ENCODE results near the gene CCND2.
"Not testable (repeated sequence)": the region's sequence is repeated elsewhere in the genome, so short reads cannot be mapped to it uniquely, and the experiment has no call there.

The CCND2 gene

DNA sequence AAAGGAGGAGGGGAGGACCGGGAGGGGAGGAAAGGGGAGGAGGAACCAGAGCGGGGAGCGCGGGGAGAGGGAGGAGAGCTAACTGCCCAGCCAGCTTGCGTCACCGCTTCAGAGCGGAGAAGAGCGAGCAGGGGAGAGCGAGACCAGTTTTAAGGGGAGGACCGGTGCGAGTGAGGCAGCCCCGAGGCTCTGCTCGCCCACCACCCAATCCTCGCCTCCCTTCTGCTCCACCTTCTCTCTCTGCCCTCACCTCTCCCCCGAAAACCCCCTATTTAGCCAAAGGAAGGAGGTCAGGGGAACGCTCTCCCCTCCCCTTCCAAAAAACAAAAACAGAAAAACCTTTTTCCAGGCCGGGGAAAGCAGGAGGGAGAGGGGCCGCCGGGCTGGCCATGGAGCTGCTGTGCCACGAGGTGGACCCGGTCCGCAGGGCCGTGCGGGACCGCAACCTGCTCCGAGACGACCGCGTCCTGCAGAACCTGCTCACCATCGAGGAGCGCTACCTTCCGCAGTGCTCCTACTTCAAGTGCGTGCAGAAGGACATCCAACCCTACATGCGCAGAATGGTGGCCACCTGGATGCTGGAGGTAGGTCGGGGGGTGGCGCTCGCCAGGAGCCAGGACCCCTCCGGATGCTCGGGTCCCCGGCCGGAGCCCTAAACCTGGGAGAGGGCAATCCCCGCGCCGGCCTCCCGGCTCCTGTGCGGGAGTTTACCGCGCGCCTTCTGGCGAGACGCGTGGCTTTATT is at the start of gene CCND2:
Gene CCND2, plus strand, starts transcription at position 111 of the 744 bp plus-strand sequence. Its CDS starts 279 bp downstream, at position 390.
- DNase-seq = no peak

DNA sequence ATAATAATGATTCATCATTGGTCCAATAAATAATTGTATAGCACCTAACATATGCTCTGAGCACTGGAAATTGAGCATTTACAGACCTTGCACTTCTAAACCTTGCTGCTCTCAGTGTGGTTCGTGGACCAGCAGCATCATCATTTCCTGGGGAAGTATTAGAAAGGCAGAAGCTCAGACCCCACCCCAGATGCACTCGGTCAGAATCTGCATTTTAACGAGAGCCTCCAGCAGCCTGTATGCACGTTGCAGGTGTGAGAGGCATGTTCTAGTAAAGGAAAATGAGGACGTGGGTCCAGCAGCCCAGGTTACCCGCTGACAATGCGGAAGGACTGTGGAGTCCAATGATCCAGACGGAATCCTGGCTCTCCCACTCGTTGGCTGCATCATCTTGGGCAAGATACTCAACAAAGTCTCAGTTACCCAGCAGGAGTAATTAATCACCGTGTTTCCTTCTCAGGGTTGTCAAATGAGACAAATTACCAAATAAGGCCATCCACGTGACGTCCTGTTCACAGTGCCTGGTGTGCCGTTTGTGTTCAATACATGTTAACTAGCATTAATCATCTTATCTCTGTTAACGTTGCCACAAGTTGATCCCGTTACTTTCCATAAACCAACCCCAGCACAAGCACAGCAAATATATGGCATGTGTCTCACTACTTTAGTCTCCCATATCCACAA is 49.2 kb upstream of the CCND2 start:
- DNase-seq = no peak

DNA sequence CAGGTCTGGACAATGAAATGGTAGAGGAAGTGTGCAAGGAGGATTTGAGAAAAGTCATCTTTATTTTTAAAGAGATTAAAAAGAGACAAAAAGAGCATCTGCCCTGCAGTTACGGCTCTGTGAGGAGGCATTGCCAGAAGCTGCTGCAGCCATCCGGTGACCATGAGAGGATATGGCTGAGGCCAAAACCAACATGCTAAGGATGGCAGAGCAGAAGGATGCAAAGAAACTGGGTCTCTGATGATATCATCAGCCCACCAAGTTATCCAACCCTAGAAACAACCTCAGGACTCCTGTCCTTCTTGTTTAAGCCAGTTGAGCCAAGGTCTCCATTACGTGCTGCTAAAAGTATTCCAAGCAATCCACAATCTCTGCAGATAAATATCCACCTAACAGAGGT is 48.0 kb upstream of the CCND2 start:
- no peak for DNase-seq

- no peak for DNase-seq
Observed at GRCh38 chr12:4227046-4227445, 46.5 kb upstream of the CCND2 start.

- no peak for DNase-seq
Observed at GRCh38 chr12:4228122-4228580, 45.4 kb upstream of the CCND2 start.

DNA sequence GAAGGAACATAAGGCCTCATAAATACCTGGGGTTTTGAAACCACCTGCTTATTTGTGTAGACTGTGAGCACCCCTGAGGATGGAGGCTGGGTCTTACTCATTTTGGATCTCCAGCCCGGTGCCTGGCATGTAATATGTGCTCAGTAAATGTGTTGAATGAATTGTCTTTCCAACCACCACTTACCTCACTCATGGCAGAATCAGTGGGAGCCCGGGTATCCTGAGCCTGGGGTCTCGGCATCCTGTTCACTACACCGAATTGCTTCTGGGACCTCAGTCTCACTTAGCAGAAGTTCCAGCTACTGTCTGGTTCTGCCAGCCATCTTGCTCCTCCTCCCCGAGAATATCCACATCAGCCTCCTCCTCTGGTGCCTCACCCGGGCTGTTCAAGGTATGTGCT is 43.0 kb upstream of the CCND2 start:
- no peak for DNase-seq

DNA sequence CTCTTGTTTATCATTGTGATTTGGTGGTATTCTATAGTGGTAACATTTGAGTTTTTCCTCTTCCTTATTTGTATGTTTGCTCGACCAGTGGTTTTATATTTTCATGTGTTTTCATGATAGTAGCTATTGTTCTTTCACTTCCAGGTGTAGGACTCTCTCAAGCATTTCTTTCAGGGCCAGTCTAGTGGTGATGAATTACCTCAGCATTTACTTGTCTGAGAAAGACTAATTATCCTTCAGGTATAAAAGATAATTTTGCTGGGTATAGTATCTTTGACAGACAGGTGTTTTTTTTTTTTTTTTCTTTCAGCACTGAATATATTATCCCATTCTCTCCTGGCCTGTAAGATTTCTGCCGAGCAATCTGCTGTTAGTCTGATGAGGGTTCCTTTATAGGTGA is 35.0 kb upstream of the CCND2 start:
- no peak for DNase-seq

DNA sequence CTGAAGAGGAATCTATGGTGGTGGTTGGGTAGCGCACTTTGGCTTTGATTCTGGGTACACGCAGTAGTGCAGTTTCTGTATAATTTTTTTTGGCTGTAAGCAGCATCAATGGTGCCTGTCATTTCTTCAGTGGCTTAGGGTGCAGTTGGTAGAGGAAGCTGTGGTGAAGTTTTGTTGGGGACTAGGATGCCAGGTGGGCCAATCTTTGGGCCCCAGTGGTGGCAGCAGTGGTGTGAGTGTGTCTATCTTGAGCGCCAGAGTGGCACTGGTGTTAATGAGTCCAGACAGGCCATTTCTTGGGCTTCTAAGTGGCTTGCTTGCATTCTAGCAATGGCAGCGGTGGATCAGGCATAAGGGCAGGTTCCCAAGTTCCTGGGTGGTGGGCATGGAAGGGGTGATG is 33.8 kb upstream of the CCND2 start:
- DNase-seq = no peak

GRCh38 chr12:4240161-4240783 is 33.3 kb upstream of the CCND2 start:
- no peak for DNase-seq

DNA sequence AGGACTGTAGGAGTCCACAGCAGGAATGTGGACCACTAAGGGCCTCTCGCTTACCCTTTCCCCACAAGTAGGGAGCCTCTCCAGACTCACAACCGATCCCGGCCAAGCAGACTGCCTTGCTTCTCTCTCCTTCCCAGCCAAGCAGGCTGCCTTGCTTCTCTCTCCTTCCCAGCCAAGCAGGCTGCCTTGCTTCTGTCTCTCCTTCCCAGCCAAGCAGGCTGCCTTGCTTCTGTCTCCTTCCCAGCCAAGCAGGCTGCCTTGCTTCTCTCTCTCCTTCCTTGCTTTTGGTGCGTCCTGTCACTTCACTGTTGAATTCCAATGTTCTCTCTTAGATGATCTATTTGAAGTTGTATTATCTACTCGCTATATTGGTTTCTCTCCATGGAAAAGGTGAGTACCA is 32.6 kb upstream of the CCND2 start:
- no peak for DNase-seq

DNA sequence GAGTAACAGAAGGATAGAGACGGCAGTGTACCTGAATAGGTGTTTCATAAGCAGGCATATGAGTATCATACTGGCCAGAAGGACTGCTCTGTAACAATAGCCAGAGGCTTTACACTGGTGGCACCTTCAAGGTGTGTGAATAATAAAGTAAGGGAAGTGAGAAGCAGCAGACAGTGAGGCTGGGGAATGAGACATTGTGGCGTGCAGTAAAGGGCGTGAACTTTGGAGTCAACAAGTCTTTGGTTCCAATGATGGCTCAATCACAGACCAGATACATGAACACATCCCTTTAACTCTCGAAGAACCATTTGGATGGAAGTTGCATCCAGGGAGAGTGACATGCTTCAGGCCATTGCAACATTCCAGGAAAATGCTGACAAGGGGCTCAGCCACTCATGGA is 32.0 kb upstream of the CCND2 start:
- no peak for DNase-seq

- DNase-seq = no peak
Observed at GRCh38 chr12:4242595-4242994, 31.0 kb upstream of the CCND2 start.

GRCh38 chr12:4243091-4243490 is 30.5 kb upstream of the CCND2 start:
- DNase-seq = no peak

GRCh38 chr12:4243491-4244100 is 30.0 kb upstream of the CCND2 start:
- not testable (repeated sequence) for DNase-seq

DNA sequence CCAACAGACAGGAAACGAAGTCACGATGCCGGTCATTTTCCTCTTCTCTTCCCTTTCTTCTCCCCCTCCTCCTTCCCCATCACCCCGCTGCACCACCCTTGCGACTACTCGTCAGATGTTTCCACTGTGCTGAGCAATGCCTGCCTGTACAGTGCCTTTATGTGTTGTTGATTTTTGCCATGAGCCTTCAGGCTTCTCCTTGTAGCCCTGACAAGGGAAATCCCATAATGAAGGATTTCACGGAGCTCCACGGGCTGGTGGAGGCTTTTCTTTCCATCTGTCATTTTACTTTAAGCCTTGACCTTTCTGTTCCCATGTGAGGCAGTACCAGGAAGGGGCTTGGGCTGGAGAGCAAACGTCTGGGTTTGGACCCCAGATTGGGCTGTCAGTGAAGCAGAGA is 28.7 kb upstream of the CCND2 start:
- DNase-seq = no peak

DNA sequence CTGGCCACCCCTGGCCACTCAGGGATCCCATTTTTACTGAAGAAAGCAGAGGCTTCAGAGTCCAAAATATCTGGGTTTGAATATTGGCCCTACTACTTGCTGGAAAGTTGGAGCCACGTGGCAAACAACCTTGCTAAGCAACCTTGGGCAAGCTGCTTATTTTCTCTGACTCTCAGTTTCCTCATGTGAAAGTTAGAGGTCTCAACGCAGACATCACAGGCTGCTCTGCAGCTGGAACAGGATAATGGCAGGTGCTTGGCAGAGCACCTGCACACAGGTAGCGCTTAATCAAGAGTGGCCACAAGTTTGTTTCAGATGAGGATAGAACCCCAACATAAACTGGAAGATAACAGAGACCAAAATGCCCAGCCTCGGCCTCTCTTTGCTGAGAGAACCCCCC is 28.1 kb upstream of the CCND2 start:
- no peak for DNase-seq

- no peak for DNase-seq
Observed at GRCh38 chr12:4246116-4246515, 27.4 kb upstream of the CCND2 start.

- no peak for DNase-seq
Observed at GRCh38 chr12:4250691-4251090, 22.9 kb upstream of the CCND2 start.

DNA sequence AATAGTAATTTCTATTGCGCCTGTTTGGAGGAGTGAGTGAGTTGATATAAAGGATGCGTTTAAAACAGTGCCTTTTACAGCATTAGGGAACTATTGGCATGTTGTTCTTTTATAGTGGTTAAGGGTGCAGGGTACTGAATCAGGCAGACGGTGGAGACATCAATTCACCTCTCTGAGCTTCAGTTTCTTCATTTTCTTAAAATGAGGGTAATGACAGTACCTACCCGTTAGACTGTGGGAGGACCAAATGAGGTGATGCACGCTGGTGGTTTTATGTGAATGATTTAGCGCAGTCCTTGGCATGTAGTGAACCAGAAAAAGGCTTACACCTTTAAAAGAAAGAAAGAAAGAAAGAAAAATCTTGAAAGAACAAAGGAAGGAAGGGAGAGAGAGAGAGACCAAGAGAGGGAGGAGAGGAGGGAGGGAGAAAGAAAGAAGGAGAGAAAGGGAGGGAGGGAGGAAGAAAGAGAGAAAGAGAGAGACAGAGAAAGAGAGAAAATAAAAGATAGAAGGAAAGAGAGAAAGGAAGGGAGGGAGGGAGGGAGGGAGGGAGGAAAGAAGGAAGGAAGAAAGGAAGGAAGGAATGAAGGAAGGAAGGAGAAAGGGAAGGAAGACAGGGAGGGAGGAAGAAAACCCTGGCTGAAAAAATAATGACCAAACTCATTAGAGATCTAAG is 22.2 kb upstream of the CCND2 start:
- no peak for DNase-seq

- no peak for DNase-seq
Observed at GRCh38 chr12:4251967-4252366, 21.6 kb upstream of the CCND2 start.

GRCh38 chr12:4252601-4253000 is 21.0 kb upstream of the CCND2 start:
- DNase-seq = no peak

DNA sequence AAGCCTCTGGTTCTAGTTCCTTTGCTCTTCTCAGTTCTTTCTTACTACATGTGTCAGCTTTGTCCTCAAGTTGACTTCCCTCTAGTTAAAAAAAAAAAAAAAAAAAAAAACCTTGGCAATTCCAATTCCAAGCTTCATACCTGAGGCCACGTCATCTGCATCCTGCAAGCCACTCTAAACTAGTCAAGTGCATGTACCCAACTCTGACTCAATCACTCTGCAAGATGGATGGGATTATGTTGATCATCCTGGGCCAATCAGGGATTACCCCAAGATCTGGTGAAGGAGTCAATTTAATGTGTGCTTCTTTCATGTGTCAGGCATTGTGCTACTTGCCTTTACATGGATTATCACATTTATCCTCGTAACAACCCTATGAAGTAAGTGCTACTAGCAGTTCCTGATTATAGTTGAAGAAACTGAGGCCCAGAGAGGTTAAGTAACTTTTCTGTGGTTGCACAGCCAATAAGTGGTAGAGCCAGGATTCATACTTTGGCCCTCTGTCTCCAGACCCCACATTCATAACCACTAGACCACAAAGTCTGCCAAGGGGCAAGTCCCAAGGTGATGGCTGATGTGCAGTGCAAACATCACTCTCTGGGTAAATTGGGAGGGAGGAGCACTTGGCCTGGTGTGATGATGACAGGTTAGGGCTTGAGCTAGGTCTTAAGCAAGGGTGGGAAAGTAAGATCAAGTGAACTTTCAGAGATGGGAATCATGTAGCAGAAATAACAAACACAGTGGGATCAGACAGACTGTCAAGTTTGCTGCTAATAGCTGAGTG is 17.3 kb upstream of the CCND2 start:
- no peak for DNase-seq
